Ovary (tissue), 9 donors: ENCODE measurements around the gene IL17REL. TPM values are rescaled to one million over a fixed set of nuclear protein-coding genes. Genes with fewer than 3 reads are reported as not detected.
A peak's percentile ranks its signal among the peaks of the same experiment; 100 is the strongest.

ENCODE experiments used
- DNase-seq, 5 donors: peaks; one replicate each; pipeline ENCODE4 v3.0.0-alpha.2; 2019 to 2020
- H3K27ac ChIP-seq, 2 donors: fragments of 200-600 bp; one replicate each; pipeline versions ENCODE4 v1.5.1 to v1.8.0; 2019 to 2022
- H3K27me3 ChIP-seq: fragments of 200-600 bp; one replicate; pipeline ENCODE4 v1.8.0; 2022
- H3K36me3 ChIP-seq: fragments of 200-600 bp; sonication (generic); one replicate; pipeline ENCODE4 v1.5.1; 2019
- H3K4me1 ChIP-seq: one replicate; pipeline ENCODE4 v1.8.1; 2013; ENCODE audit warnings: mild to moderate bottlenecking, moderate library complexity; ENCODE audit not compliant: insufficient read depth
- H3K4me3 ChIP-seq: fragments of 200-600 bp; sonication (generic); one replicate; pipeline ENCODE4 v1.5.1; 2017
- H3K9me3 ChIP-seq, 2 donors: fragments of 200-600 bp in 1 of 2; sonication (generic) in 1 of 2; one replicate each; pipeline versions ENCODE4 v1.5.1 to v1.8.1; 2013 to 2019; ENCODE audit warnings: mild to moderate bottlenecking in 1 of 2, moderate library complexity in 1 of 2
- EP300 ChIP-seq: sonication (generic); formaldehyde crosslinking; IDR thresholded peaks from one replicate; pipeline ENCODE4 v1.6.1; 2017; ENCODE audit warnings: antibody characterized with exemption
- POLR2A ChIP-seq: fragments of 450-650 bp; IDR thresholded peaks from one replicate; pipeline ENCODE4 v1.6.1; 2017; ENCODE audit warnings: antibody characterized with exemption, mild to moderate bottlenecking, moderate library complexity
- WGBS, 3 donors: extraction: QIAGEN DNeasy Blood & Tissue Kit in 1 of 3; methylation state at CpG; one replicate each; pipeline versions ENCODE4 v1.1.5 to v1.1.7; 2013 to 2017; 5-methylcytosine and 5-hydroxymethylcytosine counted together
- intact Hi-C, 4 donors: fragments of 100-400 bp; cut with DNase I; formaldehyde crosslinking; loops; one replicate each; pipeline versions ENCODE4 v1.11.0 to v1.15.1; 2022 to 2023
- polyA plus RNA-seq, 2 donors: library from polyadenylated mRNA; stranded (reverse); fragments of 200-250 nt in 1 of 2; fragments of 350-450 nt in 1 of 2; fragmentation: Illumina TruSeq in 1 of 2; extraction: RNeasy Lipid Tissue Mini Kit (QIAGEN cat#74804) in 1 of 2; gene quantifications; one replicate each; pipeline ENCODE4 v1.2.3, GENCODE V29; 2013 to 2014
- total RNA-seq, 7 donors: library from RNA; depleted of rRNA in 2 of 7; stranded (reverse); fragments of >200 nt in 2 of 7; fragmentation: NEBNext Ultra II Directional in 3 of 7; extraction: Animal tissue kit (Norgen Biotek cat#: 25700) in 3 of 7; gene quantifications; one replicate each; pipeline versions ENCODE4 v1.1.0 to v1.2.4, GENCODE V29; 2016 to 2023
- TF ChIP-seq, protein P1 (sequence below), 3 donors: fragments of 450-650 bp in 2 of 3; fragments of 200-600 bp in 1 of 3; IDR thresholded peaks; one replicate each; pipeline versions ENCODE4 v1.5.1 to v1.8.0; 2016 to 2022; ENCODE audit warnings: antibody characterized with exemption in 3 of 3, mild to moderate bottlenecking in 1 of 3
- donor health status: DM: no; HTN: no; CAD: no; lungs with moderate emphysema.
- donor health status: DM: no; HTN: no; CAD: no.
- donor health status: Bipolar disorder and iron deficiency.
- donor health status: DM: yes; HTN: yes; CAD: no.
- donor health status: DM: no; HTN: no; CAD: no.
- donor health status: DM: yes; HTN: yes; CAD: no.

The IL17REL gene
- total and polyA plus RNA-seq, 9 donors, result 0.05 to 0.18 (median 0.10) TPM; not detected in 5

DNA sequence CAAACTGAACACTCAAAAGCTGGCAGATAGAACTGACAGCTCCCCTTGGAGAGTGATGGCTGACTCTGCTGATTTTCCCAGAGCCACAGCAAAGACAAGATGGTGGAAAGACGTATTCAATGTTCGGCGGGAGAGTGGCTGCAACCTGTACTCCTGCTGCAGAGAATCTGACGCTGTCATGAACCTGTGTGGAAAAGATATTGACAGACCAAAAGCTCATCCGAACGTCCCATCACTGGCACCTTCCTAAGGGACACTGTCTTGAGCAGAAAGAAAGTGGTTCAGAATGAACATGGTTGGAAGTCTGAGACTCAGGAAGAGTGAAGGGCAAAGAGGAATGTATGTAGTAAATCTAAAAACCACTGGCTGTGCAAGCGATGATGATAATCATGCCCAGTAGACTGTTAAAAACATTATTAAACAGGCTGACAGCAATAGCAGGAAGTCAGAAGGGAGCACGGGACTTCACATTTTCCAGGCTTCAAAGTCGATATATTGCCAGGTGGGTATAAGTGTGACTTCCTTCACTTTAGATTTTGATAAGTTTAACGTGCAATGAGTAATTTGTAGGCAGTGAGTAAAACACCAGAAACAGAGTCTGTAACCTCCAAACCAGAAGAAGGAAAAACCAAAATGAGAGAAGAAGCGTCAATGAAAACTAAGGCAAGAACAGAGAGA is 6.2 kb upstream of the IL17REL start:
- Histone ChIP-seq H3K27me3 (peaks cover 3% of the 10 kb centered on the region), H3K36me3 (no peaks in the 10 kb centered on the region), H3K27ac (no peak overlapping the region), H3K9me3 (no peaks in the 10 kb centered on the region), H3K4me1 (peaks cover 2% of the 10 kb centered on the region), H3K4me3 (no peak overlapping the region)
- DNase-seq, result no peak
- no peak for TF ChIP-seq POLR2A
- WGBS, 3 donors, result 61 to 70% (median 65%) methylated on average over 11 of the region's 11 CpGs
- intact Hi-C loops, result no loop called here

DNA sequence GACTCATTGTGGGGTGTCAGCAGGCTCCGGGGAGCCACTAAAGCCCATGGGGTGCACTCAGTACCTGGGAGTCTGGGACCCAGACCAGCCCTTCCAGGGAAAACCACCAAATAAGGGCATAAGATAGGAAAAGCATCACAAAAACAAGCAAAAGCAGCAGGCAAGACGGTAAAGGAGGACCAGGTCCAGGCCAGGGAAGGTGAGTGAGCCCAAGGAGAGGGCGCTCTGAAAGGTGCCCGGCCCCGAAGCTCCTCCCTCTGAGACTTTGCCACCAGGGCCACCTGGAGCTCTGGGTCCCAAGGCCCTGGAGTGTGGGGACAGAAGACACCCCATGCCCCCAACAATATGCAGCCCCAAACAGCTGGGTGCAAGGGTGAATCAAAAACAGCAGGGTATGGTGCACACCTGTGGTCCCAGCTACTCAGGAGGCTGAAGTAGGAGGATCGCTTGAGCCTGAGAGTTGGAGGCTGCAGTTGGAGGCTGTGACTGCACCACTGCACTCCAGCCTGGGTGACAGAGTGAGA is 5.2 kb upstream of the IL17REL start:
- Histone ChIP-seq H3K27me3 (peaks cover 4% of the 10 kb centered on the region), H3K36me3 (no peaks in the 10 kb centered on the region), H3K4me3 (no peak overlapping the region), H3K27ac (no peak overlapping the region), H3K4me1 (peaks cover 2% of the 10 kb centered on the region), H3K9me3 (no peaks in the 10 kb centered on the region)
- TF ChIP-seq, protein P1, sequence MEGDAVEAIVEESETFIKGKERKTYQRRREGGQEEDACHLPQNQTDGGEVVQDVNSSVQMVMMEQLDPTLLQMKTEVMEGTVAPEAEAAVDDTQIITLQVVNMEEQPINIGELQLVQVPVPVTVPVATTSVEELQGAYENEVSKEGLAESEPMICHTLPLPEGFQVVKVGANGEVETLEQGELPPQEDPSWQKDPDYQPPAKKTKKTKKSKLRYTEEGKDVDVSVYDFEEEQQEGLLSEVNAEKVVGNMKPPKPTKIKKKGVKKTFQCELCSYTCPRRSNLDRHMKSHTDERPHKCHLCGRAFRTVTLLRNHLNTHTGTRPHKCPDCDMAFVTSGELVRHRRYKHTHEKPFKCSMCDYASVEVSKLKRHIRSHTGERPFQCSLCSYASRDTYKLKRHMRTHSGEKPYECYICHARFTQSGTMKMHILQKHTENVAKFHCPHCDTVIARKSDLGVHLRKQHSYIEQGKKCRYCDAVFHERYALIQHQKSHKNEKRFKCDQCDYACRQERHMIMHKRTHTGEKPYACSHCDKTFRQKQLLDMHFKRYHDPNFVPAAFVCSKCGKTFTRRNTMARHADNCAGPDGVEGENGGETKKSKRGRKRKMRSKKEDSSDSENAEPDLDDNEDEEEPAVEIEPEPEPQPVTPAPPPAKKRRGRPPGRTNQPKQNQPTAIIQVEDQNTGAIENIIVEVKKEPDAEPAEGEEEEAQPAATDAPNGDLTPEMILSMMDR (IDR thresholded peaks at IDR 0.05), result no peak
- TF ChIP-seq POLR2A (no peak), EP300 (no peak)
- DNase-seq, result no peak
- intact Hi-C loops, result no loop called here
- 79 to 81% (median 81%) methylated on average over 6 of the region's 6 CpGs for WGBS, 3 donors

DNA sequence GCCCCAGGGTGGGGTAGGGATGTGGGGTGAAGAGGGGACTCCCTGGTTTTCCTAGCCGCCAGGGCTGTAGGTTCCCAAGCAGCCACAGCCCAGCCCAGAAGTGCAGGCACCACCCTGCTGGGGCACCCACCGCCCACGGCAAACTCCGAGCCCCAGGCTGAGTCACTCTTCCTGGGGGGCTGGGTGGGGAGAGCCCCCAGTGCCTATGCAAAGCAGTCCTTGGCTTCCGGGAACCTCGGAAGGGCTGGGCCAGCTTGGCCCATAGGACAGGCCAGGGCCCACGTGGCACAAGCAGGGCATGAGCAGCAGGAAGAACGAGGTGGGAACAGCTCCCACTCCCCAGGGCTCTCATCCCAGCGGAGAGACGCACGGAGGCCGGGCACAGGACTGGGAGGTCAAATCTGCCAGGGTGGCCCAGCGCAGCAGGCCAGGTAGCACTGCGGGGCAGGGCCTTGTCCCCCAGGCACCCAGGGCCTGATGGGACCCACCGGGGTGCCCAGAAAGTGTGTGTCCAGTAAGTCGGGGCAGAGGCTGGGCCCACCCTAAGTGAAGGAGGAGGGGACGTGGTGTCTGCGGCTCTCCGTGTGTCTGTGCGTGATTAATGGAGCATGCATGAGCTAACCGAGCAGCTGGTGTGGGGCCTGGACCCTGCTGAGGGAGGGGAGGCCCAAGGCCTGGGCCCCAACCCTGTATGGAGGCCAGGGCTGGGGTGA is 4.6 kb upstream of the IL17REL start:
- DNase-seq, result no peak
- Histone ChIP-seq H3K27me3 (peaks cover 4% of the 10 kb centered on the region), H3K4me1 (peaks cover 2% of the 10 kb centered on the region), H3K27ac (no peak overlapping the region), H3K4me3 (no peak overlapping the region), H3K36me3 (no peaks in the 10 kb centered on the region), H3K9me3 (no peaks in the 10 kb centered on the region)
- TF ChIP-seq EP300, result no peak
- no peak for TF ChIP-seq POLR2A
- TF ChIP-seq, protein P1 (IDR thresholded peaks at IDR 0.05), result no peak
- 59 to 70% (median 62%) methylated on average over 20 to 21 of the region's 21 CpGs for WGBS, 3 donors
- intact Hi-C loops, result no loop called here

DNA sequence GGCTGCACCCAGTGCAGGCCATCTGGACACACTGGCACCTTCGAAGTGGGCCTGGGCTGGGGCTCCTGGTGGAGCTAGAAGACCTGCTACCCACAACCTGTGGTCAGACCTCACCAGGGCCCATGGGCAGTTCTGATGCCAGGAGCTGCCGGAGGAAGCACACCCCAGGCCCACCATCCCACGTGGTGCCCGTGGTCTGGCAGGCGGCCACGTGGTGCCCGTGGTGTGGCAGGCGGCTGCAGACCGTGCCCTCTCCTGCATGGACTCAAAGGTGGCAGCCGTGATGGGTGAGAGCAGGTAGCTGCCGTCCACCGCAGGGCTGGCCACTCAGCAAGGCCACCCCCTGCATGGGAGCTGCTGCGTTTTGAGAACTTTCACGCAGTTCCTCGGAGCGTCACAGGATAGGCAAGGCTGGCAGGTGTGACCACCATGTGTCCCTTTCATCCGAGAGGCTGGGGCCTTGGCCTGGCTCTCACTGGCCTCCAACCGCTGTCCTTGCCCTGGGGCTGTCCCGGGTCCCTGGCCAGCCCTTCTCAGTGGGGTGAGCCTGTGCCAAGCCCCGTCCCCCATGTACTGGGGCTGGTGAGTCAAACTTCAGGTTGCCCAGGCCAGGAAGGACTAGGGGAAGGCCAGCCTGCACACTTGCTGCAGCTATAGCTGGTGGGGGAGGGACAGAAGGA is 3.9 kb upstream of the IL17REL start:
- TF ChIP-seq POLR2A, result no peak
- TF ChIP-seq, protein P1 (IDR thresholded peaks at IDR 0.05), result no peak
- TF ChIP-seq EP300, result no peak
- DNase-seq, result peak in 2 of 5 donors; percentile 15 to 26

More for the DNA sequence above, 3.9 kb upstream of the IL17REL start:
- 79 to 86% (median 84%) methylated on average over 11 to 20 of the region's 20 CpGs for WGBS, 3 donors
- Histone ChIP-seq H3K27ac (no peak overlapping the region), H3K4me1 (peaks cover 2% of the 10 kb centered on the region), H3K27me3 (peaks cover 4% of the 10 kb centered on the region), H3K36me3 (no peaks in the 10 kb centered on the region), H3K9me3 (no peaks in the 10 kb centered on the region), H3K4me3 (no peak overlapping the region)
- intact Hi-C loops, result no loop called here
